Stimulated activated CD4-positive, alpha-beta T cell treated with anti-CD3 and anti-CD28 coated beads, TNF-alpha, amount 100 ng/mL, for 48 hours (primary cell): ENCODE results near the gene NELFCD.

Experiments used
- DNase-seq, 3 donors: peaks; one replicate each; pipeline ENCODE4 v3.0.0-alpha.2; 2020; ENCODE audit warnings: low read depth in 3 of 3

Gene NELFCD

DNA sequence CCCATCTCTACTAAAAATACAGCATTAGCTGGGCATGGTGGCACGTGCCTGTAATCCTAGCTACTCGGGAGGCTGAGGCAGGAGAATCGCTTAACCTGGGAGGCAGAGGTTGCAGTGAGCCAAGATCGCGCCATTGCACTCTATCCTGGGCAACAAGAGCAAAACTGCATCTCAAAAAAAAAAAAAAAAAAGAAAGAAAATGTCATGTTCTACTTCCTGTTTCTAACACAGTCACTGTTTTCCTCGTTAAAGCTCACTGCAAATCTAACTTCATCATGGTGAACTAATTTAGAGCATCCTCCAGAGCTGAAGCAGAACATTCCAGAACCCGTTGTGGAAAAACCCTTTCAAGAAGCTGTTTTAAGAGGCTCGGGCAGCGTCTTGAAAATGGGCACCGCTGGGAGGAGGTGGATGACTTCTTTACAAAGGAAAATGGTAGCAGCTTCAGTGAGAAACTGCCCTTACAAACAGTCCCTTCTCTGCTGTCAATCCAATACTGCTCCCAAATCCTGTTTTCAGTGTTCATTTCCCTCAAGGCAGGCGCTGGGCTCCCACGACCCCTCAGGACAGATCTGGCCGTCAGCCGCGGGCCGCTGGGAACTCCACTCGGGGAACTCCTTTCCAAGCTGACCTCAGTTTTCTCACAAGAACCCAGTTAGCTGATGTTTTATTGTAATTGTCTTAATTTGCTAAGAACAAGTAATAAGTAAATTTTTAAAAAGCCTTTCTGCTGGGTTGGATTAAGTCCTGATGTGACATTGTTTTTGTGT, 13.5 kb downstream of the NELFCD start:
- DNase-seq = no peak

DNA sequence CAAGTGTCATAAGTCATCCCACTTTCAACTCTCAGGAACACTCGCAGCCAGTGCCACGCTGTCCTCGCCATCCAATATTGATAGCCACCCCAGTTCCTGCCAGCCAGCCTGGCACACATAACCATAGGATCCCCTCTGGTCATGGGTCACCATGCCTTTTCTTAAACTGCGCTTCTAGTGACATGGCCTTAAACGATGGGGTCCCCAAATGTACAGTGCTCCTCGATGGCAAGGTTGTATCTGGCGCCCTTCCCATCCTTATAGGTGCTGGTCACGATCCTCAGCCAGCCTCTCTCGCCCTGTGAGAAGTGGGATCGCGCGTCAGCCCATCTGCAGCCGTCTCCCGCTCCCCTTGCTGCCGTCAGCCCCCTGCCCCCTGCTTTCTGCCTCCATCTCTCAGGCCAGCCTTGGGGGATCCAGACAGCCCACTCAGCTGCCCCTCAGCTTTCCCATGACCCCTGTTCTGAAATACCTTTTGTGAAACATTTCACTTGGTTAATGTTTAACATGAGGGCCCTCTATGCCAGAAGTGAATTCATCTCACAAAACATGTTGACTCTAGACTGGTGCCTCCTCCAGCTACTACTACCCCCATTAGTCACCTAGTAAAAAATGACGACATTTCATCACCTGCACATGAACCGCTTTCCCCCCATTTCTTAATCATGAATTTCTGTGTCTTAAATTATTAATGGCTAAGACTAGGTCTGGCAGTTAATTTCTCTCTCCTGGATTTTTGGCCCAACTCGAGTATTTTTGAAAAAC, 14.6 kb downstream of the NELFCD start:
- no peak for DNase-seq

DNA sequence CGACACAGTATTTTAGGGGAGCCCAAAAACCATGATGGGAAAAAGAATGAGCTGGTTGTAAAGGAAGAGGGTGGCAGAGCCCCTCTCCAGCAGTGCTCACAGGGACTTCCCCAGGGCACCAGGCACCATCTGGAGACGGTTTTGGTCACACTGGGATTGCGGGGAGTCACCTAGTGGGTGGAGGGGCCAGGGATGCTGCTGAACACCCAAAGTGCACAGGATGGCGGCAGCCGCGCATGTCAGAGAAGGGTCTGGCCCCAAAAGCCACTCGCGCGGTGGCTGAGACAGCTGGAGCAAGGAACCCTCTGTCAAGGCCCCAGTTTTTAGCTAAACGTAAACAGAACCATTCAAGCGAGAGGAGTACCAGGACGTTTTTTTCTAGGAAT, 15.2 kb downstream of the NELFCD start:
- DNase-seq = no peak

DNA sequence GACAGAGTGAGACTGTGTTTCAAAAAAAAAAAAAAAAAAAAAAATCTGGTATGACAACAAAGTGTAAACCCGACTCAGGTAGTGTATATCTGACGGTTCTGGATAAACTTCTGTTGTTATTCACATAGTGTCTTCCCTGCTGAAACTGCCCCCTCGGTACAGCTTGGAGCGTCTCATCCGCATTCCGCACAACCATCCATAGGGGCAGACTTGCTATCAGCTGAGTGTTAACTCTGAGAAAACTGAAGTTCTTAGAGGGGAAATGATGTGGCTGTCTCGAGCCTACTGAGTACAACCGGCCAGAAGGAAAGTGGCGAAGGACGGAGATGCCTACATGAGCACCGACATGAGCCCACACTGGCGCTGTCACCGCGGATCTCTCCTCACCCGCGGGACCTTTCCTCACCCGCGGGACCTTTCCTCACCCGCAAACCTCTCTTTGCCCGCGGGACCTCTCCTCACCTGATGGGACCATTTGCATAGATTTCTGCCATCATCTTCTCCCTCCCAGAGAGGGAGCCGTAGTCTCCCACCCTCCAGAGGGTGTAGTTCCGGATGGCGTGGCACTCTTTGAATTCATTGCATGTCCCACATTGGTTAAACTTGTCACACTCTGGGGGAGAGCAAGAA, 16.2 kb downstream of the NELFCD start:
- no peak for DNase-seq

DNA sequence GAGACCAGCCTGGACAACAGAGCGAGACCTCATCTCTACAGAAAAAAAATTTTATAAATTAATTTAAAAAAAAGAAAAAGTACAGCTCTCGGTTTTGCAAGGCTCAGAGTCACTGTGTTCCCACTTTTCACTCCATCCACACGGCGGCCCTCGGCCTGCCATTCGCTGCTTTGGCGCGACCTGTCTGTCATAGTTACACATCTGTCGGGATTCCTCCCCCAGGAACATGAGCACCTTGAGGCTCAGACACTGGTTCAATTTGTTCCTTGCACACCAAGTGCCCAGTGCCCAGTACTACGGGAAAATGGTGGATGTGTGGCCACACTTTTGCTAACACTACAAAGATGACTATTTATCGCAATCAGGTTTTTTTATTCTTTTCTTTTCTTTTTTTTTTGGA, 17.6 kb downstream of the NELFCD start:
- no peak for DNase-seq

DNA sequence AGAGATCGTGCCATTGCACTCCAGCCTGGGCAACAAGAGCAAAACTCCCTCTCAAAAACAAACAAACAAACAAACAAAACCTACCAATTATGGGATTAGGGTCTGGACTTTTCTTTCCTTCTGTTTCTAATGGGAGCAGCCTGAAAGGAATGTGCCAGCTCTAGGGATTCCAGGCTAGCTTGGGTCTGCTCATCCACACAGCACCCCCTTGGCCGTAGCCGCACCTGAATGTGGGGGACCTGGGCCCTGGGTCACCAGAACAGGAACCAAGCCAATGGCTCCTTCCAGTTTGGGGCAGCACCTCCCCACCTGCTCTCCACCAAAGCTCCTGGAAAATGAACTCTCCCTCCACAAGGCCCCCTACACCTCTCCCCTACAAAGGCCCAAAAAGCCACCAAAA, 19.3 kb downstream of the NELFCD start:
- no peak for DNase-seq

DNA sequence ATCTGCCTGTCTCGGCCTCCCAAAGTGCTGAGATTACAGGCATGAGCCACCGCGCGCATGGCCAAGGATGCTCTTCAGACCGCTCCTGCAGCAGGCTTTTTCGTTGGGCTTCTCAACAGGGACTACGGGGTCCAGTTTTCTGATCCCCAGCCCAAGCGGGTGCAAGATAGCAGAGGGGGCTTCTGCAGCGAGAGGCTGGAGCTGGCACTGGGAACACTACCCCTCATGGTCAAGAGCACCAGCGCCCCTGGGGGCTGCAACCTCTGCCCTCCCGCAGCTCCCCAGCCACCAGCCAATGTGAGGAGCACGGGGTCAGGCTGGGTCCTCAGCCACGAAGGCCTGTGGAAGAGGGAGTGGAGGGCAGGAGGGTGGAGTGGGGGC, 20.0 kb downstream of the NELFCD start:
- DNase-seq = no peak

DNA sequence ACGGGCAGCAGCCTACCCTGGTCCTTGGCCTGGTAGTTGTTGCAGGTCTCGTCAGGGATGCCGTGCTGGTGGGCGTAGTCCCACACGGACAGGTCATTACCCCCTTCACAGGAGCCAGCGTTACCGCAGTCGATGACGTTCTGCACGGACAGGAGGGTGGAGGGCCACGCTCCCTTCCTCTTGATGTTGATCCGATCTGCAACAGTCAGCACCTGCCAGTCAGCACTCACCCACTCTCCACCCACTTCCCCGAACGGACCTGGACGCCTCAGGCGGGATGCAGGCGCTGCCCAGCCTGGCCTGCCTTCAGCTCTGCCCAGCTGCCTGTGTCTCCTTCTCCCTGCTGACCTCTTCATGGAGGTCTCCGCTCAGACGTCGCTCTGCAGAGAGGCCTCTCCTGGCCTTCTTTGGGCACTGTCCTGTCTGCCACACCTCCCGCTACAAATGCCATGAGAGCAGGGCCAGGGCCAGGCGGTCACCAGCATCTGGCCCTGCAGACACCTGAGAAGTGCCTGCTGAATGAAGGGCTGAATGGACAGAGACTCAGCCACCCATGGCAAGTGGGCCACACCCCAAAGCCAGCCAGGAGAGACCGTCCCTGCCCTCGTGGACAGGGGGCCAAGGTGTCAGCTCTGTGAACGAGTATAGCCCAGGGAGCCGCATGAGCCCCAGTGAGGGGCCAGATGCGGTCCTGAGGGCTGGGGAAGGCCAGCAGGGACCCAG, 20.6 kb downstream of the NELFCD start:
- DNase-seq = no peak

DNA sequence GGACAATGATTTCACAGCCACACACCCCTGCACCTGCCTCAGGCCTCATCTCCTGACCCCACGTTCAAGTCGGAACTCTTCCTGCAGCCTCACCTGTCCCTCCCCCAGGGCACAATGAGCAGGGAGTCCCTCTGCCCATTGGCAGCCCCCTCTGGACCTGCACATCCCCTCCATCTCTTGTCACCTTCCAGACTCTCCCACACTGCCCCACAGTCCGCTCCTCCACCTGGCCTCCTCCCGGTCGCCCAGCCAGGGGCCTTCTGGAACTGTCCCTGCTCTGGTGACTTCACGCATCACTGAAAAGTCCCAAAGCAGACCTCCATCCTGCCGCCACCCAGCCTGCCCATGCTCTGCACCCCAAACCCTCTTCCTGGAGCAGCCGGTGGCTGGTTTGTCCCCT, 21.3 kb downstream of the NELFCD start:
- DNase-seq = no peak

DNA sequence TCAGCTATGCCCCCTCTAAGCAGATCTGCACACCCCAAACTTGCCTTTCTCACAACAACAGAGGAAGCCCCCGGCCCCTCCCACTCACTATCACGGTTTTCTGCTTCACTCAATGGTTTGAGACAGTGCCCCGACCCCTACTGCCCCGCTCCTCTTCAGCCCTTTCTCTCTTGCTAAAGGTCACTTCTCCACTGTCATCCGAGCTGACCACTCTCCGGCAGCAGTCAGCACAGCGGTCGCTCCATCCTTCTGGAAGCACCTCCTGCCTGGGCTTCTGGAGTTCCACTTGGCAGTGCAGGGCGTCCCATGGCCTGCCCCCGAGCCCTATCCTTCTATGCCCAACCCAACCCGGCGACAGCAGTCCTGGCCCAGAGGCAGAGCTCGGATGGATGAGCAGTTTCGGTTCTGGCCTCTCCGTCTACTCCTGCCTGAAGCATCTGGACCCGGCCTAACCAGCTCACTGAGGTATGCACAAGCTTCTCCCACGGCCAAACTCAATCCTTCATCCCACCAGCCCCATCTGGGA, 21.9 kb downstream of the NELFCD start:
- DNase-seq = no peak

DNA sequence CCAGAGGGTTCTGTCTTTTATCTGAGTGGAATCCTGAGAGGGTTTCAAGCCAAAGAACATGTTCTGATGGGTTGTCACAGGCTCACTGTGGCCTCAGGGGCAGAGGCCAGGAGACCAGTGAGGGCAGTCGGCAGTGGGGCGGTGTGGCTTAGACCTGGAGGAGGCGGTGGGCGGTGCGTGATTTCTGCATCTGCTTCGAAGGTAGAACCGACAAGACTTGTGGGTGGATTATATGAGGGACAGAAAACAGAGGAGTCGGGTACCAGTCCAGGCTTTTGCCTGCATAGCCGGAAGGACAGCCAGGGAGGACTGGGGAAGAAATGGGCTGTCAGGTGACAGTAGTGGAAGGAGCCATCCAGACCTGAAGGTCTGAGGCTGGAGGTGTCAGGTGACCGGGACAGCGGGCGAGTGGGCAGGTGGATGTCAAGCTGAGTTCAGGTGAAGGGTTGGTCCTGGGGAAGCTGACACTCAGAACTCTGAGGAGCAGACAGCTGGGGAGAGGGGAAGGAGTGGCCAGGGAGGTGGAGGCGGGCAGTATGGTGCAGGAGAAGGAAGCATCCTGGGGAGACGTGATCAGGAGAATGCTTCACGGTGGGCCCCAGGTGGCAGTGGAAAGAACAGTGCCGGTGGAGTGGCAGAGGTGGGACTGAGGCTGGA, 22.9 kb downstream of the NELFCD start:
- DNase-seq = no peak

DNA sequence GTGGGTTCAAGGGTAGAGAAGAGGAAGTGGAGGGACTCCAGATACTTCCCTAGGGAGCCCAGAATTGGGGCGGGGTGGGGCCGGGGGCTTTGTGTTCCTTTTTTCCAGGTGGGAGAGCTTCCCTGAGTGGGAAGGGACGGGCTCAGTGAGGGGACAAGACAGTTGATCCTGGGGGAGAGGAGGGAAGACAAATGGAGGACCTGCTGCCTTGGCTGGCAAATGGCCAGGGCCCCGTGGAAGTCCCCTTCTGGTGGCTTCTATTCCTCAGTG, 23.4 kb downstream of the NELFCD start:
- peak in 1 of 3 donors; percentile 37 for DNase-seq

DNA sequence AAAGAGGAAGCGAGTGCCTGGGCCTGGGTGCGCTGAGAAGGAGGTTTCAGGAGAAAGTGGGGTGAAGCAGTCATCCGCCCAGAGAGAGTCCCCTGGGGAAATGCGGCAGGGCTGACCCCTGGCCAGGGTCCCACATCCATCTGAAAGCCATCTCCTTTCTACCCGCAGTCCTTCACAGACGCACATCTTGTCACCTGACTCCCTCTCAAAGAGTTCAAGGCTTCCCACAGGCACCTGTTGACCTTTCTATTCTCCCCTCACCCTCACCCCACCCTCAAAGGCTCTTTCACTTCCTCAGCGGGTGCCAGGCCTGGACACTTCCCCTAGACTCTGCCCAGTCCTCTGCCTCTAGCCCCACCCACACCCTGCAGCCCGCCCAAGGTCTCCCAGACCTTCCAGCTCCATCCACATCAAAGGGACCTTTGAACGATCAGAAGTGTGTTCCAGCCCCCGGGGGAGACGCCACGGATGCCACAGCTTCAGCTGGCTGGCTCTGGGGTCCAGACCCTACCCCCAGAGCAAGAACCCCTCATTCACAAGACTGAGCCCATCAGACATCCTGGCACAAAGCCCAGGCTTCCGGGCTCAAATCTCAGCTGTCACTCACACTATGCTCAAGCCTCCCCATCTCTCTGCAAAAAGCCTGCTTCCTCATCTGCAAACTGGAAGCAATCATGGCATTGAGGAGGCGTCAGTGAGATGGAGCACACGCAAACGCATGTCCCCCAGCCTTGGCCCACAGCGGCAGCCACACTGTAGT, 23.9 kb downstream of the NELFCD start:
- peak in 1 of 3 donors; percentile 10 for DNase-seq

DNA sequence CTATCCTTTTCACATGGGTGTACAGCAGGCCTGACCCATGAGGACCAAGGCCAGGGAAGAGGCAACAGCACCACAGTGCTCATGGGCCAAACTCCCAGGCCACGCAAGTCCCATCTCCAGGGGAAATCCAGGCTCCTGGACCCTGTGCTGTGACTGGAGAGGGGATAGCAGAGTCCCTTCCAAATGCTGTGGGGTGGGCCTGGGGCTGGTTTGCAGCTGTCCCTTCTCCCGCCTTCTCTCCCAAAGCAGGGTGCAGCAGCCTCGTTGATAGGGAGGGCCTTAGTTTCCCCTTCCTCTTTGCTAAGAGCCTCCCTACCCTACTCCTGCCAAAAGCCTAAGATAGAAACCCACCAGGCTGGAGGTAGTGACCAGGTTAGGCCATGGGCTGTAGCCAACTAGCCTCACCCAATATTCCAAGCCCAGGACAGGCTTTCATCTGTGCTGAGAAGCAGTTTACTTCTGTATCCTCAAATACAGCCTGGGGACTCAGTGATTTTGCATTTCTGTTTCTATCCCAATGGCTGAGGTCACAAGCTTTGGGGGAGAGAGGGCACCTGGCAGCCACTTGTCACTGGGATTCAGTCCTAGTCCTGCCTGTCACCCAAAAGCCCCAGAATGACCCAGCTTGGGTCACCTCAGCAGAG, 24.6 kb downstream of the NELFCD start:
- DNase-seq = no peak

DNA sequence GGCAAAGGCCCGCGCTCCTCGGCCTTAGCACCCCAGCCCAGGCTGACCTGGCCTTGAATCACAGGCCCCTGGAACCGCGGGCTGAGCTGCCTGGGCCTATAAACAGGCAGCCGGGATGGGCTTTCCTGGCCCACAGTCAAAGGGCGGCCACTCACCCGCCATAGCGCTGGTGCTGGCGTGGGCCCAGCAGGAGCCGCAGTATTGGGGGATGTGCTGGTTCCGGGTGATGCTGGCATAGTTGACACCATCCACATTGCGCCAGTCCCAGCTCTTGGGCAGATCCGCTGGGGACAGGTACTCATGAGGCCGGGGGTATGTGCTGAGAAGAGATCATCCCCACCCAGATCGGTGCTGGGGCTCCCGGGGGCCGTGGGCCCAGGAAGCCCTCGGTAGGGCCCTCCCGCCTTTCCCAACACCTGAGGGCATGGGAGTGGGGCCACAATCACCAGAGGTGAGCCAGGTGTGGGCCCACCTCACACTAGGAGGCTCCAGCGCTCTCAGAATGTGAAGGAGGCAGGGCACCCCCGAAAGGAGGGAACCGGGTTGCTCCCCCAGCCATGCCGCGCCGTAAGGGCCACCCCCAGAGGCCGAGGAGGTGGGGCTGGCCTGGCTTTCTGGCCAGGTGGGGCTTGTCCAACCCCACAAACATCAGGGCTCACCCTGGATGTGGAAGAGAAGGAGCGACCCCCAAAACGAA, 25.3 kb downstream of the NELFCD start:
- DNase-seq = no peak

DNA sequence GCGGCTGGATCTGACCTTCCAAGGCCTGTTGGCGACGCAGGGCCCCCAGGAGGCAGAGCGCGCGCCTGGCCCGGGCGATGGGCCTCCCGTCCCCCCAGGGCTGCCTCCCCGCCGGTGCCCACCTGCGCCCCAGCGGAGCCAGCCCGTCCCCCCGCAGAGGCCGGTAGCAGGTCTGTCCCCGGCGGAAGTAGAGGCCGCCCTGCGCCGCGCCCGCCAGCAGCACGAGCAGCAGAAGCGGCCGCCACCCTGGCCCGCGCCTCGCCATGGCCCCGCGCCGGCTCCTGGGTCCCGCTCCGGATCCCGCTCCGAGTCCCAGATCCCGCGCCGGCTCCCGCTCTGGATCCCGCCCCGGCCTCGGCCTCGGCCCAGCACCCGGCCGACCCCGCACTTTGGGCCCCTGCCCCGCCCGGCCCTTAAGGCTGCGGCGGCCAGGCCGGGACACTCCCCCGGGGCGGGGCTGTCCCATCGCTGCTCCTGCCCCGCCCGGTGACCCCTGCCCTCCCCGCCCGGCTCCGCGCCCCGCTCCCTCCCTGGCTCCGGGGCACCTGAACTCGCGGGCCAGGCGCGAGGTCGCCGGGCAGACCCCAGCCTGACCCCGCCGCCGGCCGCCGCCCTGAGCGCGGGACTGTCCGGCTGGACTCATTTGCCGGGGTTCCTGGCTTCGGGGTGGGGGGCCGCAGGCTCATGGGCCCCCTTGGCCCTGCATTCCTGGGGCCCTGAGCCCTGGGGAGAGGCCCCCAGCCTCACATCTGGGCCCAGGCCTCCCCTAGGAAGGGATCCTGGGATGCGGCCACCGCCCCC, 26.0 kb downstream of the NELFCD start, which contains the start of gene CTSZ:
TSS of gene CTSZ (minus strand) at position 391 of the 801 bp plus-strand sequence. CDS start at position 265, 126 bp downstream.
- DNase-seq = peak in 1 of 3 donors; percentile 52

DNA sequence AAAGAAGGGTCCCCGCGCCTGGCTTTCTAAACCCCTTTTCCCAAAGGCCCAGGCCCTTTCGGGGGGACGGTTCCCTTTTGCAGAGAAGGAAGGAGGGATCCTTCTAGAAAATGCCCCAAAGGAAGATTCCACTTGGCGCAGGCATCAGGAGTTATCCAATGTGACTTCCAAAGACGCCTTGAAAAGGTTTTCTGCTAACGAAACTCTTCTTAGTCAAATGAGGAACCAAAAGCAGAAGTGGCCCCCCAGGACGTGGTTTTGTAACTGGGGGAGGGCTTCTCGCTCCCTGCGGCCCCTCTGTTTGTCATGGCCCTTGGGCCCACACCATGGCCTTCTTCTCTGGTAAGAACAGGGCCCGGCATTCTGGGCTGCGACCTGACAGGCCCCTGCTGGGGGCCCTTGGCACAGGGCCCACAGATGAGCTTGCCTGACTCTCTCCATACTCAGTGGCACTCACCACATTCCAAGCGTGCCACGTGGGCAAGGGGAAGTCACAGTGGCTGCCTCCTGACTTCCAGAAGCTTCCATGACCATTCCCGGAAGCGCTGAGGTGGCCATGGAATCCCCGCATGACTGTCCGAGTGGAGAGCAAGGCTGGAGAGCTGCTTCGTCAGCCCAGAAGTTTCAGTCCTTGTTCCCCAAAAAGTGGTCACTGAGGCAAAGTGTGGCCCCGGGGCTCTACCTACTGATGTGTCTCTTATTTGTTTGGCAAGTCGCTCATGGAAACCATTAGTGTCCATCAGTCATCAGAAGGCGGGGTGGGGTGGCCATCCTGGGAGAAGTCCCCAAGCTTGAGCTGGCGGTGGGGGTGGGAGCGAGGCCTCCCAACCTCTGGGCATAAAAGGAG, 26.8 kb downstream of the NELFCD start:
- DNase-seq = no peak
